Peyer's patch (tissue), 4 donors: Measurements from ENCODE around the gene PAQR4. TPM values are rescaled to one million over a fixed set of nuclear protein-coding genes. Genes with fewer than 3 reads are reported as not detected.

Experiments
- DNase-seq, 3 donors: peaks; one replicate each; pipeline ENCODE4 v3.0.0-alpha.2; 2017 to 2019
- H3K27ac ChIP-seq, 4 donors: fragments of 200-600 bp; sonication (generic); one replicate each; pipeline ENCODE4 v1.5.1; 2016 to 2019
- H3K27me3 ChIP-seq, 2 donors: fragments of 200-600 bp; sonication (generic); one replicate each; pipeline ENCODE4 v1.5.1; 2019
- H3K36me3 ChIP-seq, 3 donors: fragments of 200-600 bp; sonication (generic); one replicate each; pipeline ENCODE4 v1.5.1; 2016 to 2019
- H3K4me1 ChIP-seq, 4 donors: fragments of 200-600 bp; sonication (generic); one replicate each; pipeline ENCODE4 v1.5.1; 2016 to 2019
- H3K4me3 ChIP-seq, 4 donors: fragments of 200-600 bp; sonication (generic); 1 replicate in 3 of 4; 2 replicates in 1 of 4; pipeline ENCODE4 v1.5.1; 2016 to 2019; ENCODE audit warnings: mild to moderate bottlenecking in 1 of 4
- H3K9me3 ChIP-seq, 4 donors: fragments of 200-600 bp; sonication (generic); one replicate each; pipeline ENCODE4 v1.5.1; 2016 to 2019; ENCODE audit warnings: mild to moderate bottlenecking in 1 of 4
- CTCF ChIP-seq, 6 experiments: fragments of 450-650 bp in 4 of 6; fragments of 200-600 bp in 2 of 6; sonication (generic) in 1 of 6; IDR thresholded peaks; one replicate each; pipeline ENCODE4 v1.5.1; 2017 to 2019; ENCODE audit warnings: antibody characterized with exemption in 6 of 6, mild to moderate bottlenecking in 3 of 6, moderate library complexity in 1 of 6
- POLR2A ChIP-seq, 2 donors: fragments of 450-650 bp; IDR thresholded peaks; one replicate each; pipeline ENCODE4 v1.5.1; 2017; ENCODE audit warnings: antibody characterized with exemption in 2 of 2, mild to moderate bottlenecking in 2 of 2, moderate library complexity in 2 of 2
- total RNA-seq, 4 donors: library from RNA; depleted of rRNA; stranded (reverse); fragments of >200 nt; gene quantifications; one replicate each; pipeline ENCODE4 v1.1.0, GENCODE V29; 2016

Gene PAQR4
- total RNA-seq, 4 donors from 2014 or later = 6.3 to 13.2 (median 9.2) TPM

GRCh38 chr16:2976201-2976600 lies 7.1 kb downstream of the PAQR4 start:
- H3K4me1 ChIP-seq = peaks cover 5 to 15% (median 5%) of the 10 kb centered on the region in 4 donors
- no peak overlapping the region for H3K4me3 ChIP-seq
- DNase-seq = no peak
- H3K36me3 ChIP-seq = no peaks in the 10 kb centered on the region
- H3K27me3 ChIP-seq = no peaks in the 10 kb centered on the region
- H3K9me3 ChIP-seq = no peaks in the 10 kb centered on the region
- TF ChIP-seq CTCF (IDR thresholded peaks at IDR 0.05) = no peak
- no peak for TF ChIP-seq POLR2A (IDR thresholded peaks at IDR 0.05)
- H3K27ac ChIP-seq = no peak overlapping the region

GRCh38 chr16:2976673-2977072 lies 7.5 kb downstream of the PAQR4 start:
- DNase-seq = no peak
- no peak overlapping the region for H3K27ac ChIP-seq
- no peak overlapping the region for H3K4me3 ChIP-seq
- no peaks in the 10 kb centered on the region for H3K27me3 ChIP-seq
- TF ChIP-seq POLR2A (IDR thresholded peaks at IDR 0.05) (no peak), CTCF (IDR thresholded peaks at IDR 0.05) (no peak)
- no peaks in the 10 kb centered on the region for H3K9me3 ChIP-seq
- H3K4me1 ChIP-seq = peaks cover 5 to 19% (median 5%) of the 10 kb centered on the region in 4 donors
- no peaks in the 10 kb centered on the region for H3K36me3 ChIP-seq

GRCh38 chr16:2977440-2977839 lies 8.3 kb downstream of the PAQR4 start:
- TF ChIP-seq POLR2A (IDR thresholded peaks at IDR 0.05) (no peak), CTCF (IDR thresholded peaks at IDR 0.05) (no peak)
- no peak for DNase-seq

GRCh38 chr16:2979669-2980226 lies 10.6 kb downstream of the PAQR4 start:
- Histone ChIP-seq H3K4me1 (peaks cover 5 to 23% (median 7%) of the 10 kb centered on the region in 4 donors), H3K36me3 (no peaks in the 10 kb centered on the region), H3K27me3 (no peaks in the 10 kb centered on the region), H3K9me3 (no peaks in the 10 kb centered on the region), H3K4me3 (peak overlapping the region; percentile 74 to 93 (median 76)), H3K27ac (peak overlapping the region in 1 of 4 donors; percentile 85)
- no peak for TF ChIP-seq CTCF (IDR thresholded peaks at IDR 0.05)
- TF ChIP-seq POLR2A (IDR thresholded peaks at IDR 0.05) = no peak
- no peak for DNase-seq

More at GRCh38 chr16:2977440-2977839, 8.3 kb downstream of the PAQR4 start:
- peaks cover 5 to 19% (median 5%) of the 10 kb centered on the region in 4 donors for H3K4me1 ChIP-seq
- no peaks in the 10 kb centered on the region for H3K9me3 ChIP-seq
- H3K27ac ChIP-seq = no peak overlapping the region
- no peaks in the 10 kb centered on the region for H3K36me3 ChIP-seq
- H3K4me3 ChIP-seq = no peak overlapping the region
- H3K27me3 ChIP-seq = no peaks in the 10 kb centered on the region

GRCh38 chr16:2980227-2981176 lies 11.4 kb downstream of the PAQR4 start, which contains the start of gene PKMYT1:
Gene PKMYT1 (minus strand): TSS chr16:2980446. CDS start chr16:2979657, 789 bp downstream.
- Histone ChIP-seq H3K9me3 (no peaks in the 10 kb centered on the region), H3K36me3 (no peaks in the 10 kb centered on the region), H3K27ac (peak within 1 kb of the TSS; percentile 85 to 93 (median 89)), H3K27me3 (no peaks in the 10 kb centered on the region), H3K4me1 (peaks cover 5 to 23% (median 7%) of the 10 kb centered on the region in 4 donors), H3K4me3 (peak within 1 kb of the TSS; percentile 74 to 93 (median 76))
- DNase-seq = peak; percentile 86 to 96 (median 96)
- no peak for TF ChIP-seq CTCF (IDR thresholded peaks at IDR 0.05)
- peak; percentile 97 for TF ChIP-seq POLR2A (IDR thresholded peaks at IDR 0.05)
